Measurements from ENCODE around the gene SNRPD3.

The SNRPD3 gene

GRCh38 chr22:24564376-24565058 lies 8.7 kb downstream of the SNRPD3 start:
- Histone ChIP-seq H3K27me3 (replicated peaks; ENCODE audit: control insufficient read depth, insufficient read depth, low read length) (no peaks in the 10 kb centered on the region), H3K4me3 (replicated peaks; ENCODE audit: low read depth, low read length) (no peak overlapping the region), H3K36me3 (ENCODE audit: control insufficient read depth, insufficient read depth, low read length) (peaks cover 28% of the 10 kb centered on the region)
- TF ChIP-seq, protein P1, sequence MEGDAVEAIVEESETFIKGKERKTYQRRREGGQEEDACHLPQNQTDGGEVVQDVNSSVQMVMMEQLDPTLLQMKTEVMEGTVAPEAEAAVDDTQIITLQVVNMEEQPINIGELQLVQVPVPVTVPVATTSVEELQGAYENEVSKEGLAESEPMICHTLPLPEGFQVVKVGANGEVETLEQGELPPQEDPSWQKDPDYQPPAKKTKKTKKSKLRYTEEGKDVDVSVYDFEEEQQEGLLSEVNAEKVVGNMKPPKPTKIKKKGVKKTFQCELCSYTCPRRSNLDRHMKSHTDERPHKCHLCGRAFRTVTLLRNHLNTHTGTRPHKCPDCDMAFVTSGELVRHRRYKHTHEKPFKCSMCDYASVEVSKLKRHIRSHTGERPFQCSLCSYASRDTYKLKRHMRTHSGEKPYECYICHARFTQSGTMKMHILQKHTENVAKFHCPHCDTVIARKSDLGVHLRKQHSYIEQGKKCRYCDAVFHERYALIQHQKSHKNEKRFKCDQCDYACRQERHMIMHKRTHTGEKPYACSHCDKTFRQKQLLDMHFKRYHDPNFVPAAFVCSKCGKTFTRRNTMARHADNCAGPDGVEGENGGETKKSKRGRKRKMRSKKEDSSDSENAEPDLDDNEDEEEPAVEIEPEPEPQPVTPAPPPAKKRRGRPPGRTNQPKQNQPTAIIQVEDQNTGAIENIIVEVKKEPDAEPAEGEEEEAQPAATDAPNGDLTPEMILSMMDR (IDR thresholded peaks at IDR 0.05; ENCODE audit: insufficient read depth, low read length, poor library complexity, severe bottlenecking): no peak
- no peak for DNase-seq (ENCODE audit: extremely low read depth, insufficient read length)

DNA sequence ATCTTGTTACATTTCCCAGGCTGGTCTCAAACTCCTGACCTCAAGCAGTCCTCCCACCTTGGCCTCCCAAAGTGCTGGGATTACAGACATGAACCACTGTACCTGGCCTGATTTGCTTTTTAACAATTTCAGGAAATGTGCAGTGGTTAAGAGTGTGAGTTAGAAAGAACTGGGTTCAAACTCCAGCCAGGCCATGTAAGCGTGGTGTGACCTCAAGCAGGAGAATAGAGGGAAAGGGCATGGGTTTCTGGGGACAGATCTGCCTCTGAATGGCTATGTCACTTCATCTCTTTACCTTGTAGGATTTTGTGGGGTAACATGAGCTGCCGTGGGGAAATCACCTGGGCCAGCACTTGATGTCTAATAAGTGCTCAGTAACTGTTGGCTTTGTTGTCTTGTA lies 9.3 kb downstream of the SNRPD3 start:
- no peak for DNase-seq (ENCODE audit: extremely low read depth, insufficient read length)
- Histone ChIP-seq H3K4me3 (replicated peaks; ENCODE audit: low read depth, low read length) (no peak overlapping the region), H3K27me3 (replicated peaks; ENCODE audit: control insufficient read depth, insufficient read depth, low read length) (no peaks in the 10 kb centered on the region), H3K36me3 (ENCODE audit: control insufficient read depth, insufficient read depth, low read length) (peaks cover 33% of the 10 kb centered on the region)
- TF ChIP-seq, protein P1 (IDR thresholded peaks at IDR 0.05; ENCODE audit: insufficient read depth, low read length, poor library complexity, severe bottlenecking): no peak

DNA sequence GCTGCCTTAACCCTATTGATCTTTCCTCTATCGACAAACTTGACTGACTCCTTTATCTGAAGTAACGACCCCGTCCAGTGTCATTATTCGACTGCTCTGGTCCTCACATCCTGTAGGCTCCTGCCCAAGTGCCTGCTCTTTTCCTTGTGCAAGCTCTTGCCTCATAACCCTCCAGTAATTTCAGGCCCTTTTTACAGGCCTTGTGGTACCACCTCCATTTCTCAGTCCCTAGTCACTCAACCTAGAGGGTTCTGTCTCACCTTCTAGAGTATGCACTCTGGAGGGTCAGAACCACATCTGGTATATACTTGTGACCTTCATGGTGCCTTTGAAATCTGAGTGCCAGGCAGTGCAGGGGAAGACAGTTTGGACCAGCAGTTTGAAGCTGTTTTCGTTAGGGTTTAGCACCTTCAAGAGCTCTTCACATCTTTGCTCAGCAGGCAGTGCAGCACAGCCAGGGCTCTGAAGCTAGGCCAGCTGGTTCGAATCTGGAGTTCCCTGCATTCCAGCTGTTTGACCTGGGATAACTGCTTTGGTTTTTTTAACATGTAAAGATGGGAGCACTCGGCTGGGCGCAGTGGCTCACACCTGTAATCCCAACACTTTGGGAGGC lies 11.2 kb downstream of the SNRPD3 start:
- TF ChIP-seq, protein P1 (IDR thresholded peaks at IDR 0.05; ENCODE audit: insufficient read depth, low read length, poor library complexity, severe bottlenecking): no peak
- Histone ChIP-seq H3K36me3 (ENCODE audit: control insufficient read depth, insufficient read depth, low read length) (peaks cover 30% of the 10 kb centered on the region), H3K4me3 (replicated peaks; ENCODE audit: low read depth, low read length) (no peak overlapping the region), H3K27me3 (replicated peaks; ENCODE audit: control insufficient read depth, insufficient read depth, low read length) (no peaks in the 10 kb centered on the region)
- no peak for DNase-seq (ENCODE audit: extremely low read depth, insufficient read length)

GRCh38 chr22:24567668-24568067 lies 11.9 kb downstream of the SNRPD3 start:
- TF ChIP-seq, protein P1 (IDR thresholded peaks at IDR 0.05; ENCODE audit: insufficient read depth, low read length, poor library complexity, severe bottlenecking): no peak
- Histone ChIP-seq H3K4me3 (replicated peaks; ENCODE audit: low read depth, low read length) (no peak overlapping the region), H3K27me3 (replicated peaks; ENCODE audit: control insufficient read depth, insufficient read depth, low read length) (no peaks in the 10 kb centered on the region), H3K36me3 (ENCODE audit: control insufficient read depth, insufficient read depth, low read length) (peaks cover 29% of the 10 kb centered on the region)
- DNase-seq (ENCODE audit: extremely low read depth, insufficient read length): no peak

GRCh38 chr22:24571266-24571665 lies 15.5 kb downstream of the SNRPD3 start:
- H3K27me3 ChIP-seq (replicated peaks; ENCODE audit: control insufficient read depth, insufficient read depth, low read length): no peaks in the 10 kb centered on the region
- H3K36me3 ChIP-seq (ENCODE audit: control insufficient read depth, insufficient read depth, low read length): peaks cover 25% of the 10 kb centered on the region
- TF ChIP-seq, protein P1 (IDR thresholded peaks at IDR 0.05; ENCODE audit: insufficient read depth, low read length, poor library complexity, severe bottlenecking): no peak
- DNase-seq (ENCODE audit: extremely low read depth, insufficient read length): no peak
- H3K4me3 ChIP-seq (replicated peaks; ENCODE audit: low read depth, low read length): no peak overlapping the region

Data from GM06990 (cell line).